ENCODE results near the gene CACNA2D1. TPM values are rescaled to one million over a fixed set of nuclear protein-coding genes. Genes with fewer than 3 reads are reported as not detected.

Gene CACNA2D1
- total RNA-seq, 1 experiment from 2014 or later: 0.77 TPM

- DNase-seq (no peak), ATAC-seq (no peak)
- Histone ChIP-seq H3K4me2 (ENCODE audit: low read length) (no peak overlapping the region), H3K4me3 (ENCODE audit: low read length) (no peak overlapping the region), H3K27ac (ENCODE audit: low read length) (no peak overlapping the region), H3K79me2 (ENCODE audit: low read length) (no peaks in the 10 kb centered on the region), H3F3A (ENCODE audit: low read length, unreplicated experiment) (no peaks in the 10 kb centered on the region), H4K20me1 (ENCODE audit: low read length) (no peaks in the 10 kb centered on the region), H3K9me2 (replicated peaks; ENCODE audit: low read length) (0 out of 2 replicates have a peak, but pooled peaks cover 3% of the 10 kb centered on the region), H3K9me3 (ENCODE audit: low read length) (no peaks in the 10 kb centered on the region), H2AFZ (ENCODE audit: low read length) (no peak overlapping the region), H3K4me1 (ENCODE audit: insufficient read depth, low read length) (no peaks in the 10 kb centered on the region), H3K9ac (ENCODE audit: low read length) (no peak overlapping the region), H3K27me3 (ENCODE audit: low read length) (no peaks in the 10 kb centered on the region), H3K36me3 (ENCODE audit: low read depth, low read length) (no peaks in the 10 kb centered on the region)
- TF ChIP-seq EZH2 (IDR thresholded peaks at IDR 0.05; ENCODE audit: low read length, unreplicated experiment): no peak
- no peak for TF ChIP-seq CTCF (conservative IDR thresholded peaks at IDR 0.05; ENCODE audit: low read depth, low read length)
- TF ChIP-seq EZH2phosphoT487 (IDR thresholded peaks at IDR 0.05; ENCODE audit: borderline replicate concordance, low read length): no peak
- POLR2A ChIA-PET (ENCODE audit: unreplicated experiment): no interaction called here
- no TSS peak for BruUV-seq (replicated peaks)
- intact Hi-C loops (cut with micrococcal nuclease): no loop called here
- CTCF ChIA-PET: no interaction called here
These were observed 361.8 kb downstream of the CACNA2D1 start for GRCh38 chr7:82081644-82082224.

DNA sequence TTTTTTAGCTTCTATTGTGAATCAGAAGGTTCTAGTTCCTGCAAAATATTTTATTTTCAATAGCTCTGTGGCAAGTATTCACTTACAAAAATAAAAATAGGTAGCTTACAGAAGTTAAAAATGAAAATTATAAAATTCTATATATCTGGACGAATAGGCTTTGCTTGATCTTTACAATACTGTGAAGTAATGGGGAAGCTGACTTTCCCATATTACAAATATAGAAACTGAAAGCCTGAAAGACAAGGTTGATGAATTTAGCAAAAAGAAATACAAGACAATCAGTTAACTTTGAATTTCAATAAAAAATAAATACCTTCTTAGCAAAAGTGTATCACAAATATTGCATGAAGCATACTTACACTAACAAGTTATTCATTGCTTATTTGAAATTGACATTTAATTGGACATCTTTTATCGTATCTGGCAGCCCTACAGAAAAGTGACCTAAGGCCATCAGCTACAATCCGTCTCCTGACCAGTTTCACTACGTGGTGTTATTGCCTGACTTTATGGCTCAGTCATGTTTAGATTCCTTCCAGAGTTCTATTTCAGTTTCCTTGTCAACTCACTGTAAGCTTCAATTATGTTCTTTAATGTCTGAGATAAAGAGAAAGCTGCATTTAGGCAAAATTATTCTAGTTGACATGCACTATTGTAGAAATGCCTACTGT, 363.2 kb downstream of the CACNA2D1 start:
- intact Hi-C loops (cut with micrococcal nuclease): no loop called here
- Histone ChIP-seq H3K9me3 (ENCODE audit: low read length) (no peaks in the 10 kb centered on the region), H3K27me3 (ENCODE audit: low read length) (peaks cover 9% of the 10 kb centered on the region), H3K36me3 (ENCODE audit: low read depth, low read length) (no peaks in the 10 kb centered on the region), H3K9ac (ENCODE audit: low read length) (no peak overlapping the region), H4K20me1 (ENCODE audit: low read length) (no peaks in the 10 kb centered on the region), H3K4me2 (ENCODE audit: low read length) (no peak overlapping the region), H3F3A (ENCODE audit: low read length, unreplicated experiment) (no peaks in the 10 kb centered on the region), H3K27ac (ENCODE audit: low read length) (no peak overlapping the region), H3K9me2 (replicated peaks; ENCODE audit: low read length) (0 out of 2 replicates have a peak, but pooled peaks cover 3% of the 10 kb centered on the region), H3K79me2 (ENCODE audit: low read length) (no peaks in the 10 kb centered on the region), H3K4me1 (ENCODE audit: insufficient read depth, low read length) (no peaks in the 10 kb centered on the region), H3K4me3 (ENCODE audit: low read length) (no peak overlapping the region), H2AFZ (ENCODE audit: low read length) (no peak overlapping the region)
- ATAC-seq (no peak), DNase-seq (no peak)
- ChIA-PET CTCF (no interaction called here), POLR2A (ENCODE audit: unreplicated experiment) (interaction anchor here (0.6 kb wide), 1 partner anchor 932 kb away, joined by 7 read pairs; no protein-coding TSS in a partner anchor)
- no peak for TF ChIP-seq EZH2 (IDR thresholded peaks at IDR 0.05; ENCODE audit: low read length, unreplicated experiment)
- no peak for TF ChIP-seq CTCF (conservative IDR thresholded peaks at IDR 0.05; ENCODE audit: low read depth, low read length)
- no peak for TF ChIP-seq EZH2phosphoT487 (IDR thresholded peaks at IDR 0.05; ENCODE audit: borderline replicate concordance, low read length)
- BruUV-seq (replicated peaks): no TSS peak

GRCh38 chr7:82079527-82079926, 364.1 kb downstream of the CACNA2D1 start:
- no peak for TF ChIP-seq EZH2 (IDR thresholded peaks at IDR 0.05; ENCODE audit: low read length, unreplicated experiment)
- TF ChIP-seq CTCF (conservative IDR thresholded peaks at IDR 0.05; ENCODE audit: low read depth, low read length): no peak
- no peak for TF ChIP-seq EZH2phosphoT487 (IDR thresholded peaks at IDR 0.05; ENCODE audit: borderline replicate concordance, low read length)
- H3K79me2 ChIP-seq (ENCODE audit: low read length): no peaks in the 10 kb centered on the region
- BruUV-seq (replicated peaks): no TSS peak
- CTCF ChIA-PET: no interaction called here
- ATAC-seq (no peak), DNase-seq (no peak)
- H3K27me3 ChIP-seq (ENCODE audit: low read length): peaks cover 11% of the 10 kb centered on the region
- no peak overlapping the region for H3K4me2 ChIP-seq (ENCODE audit: low read length)
- no peak overlapping the region for H3K27ac ChIP-seq (ENCODE audit: low read length)
- intact Hi-C loops (cut with micrococcal nuclease): no loop called here
- POLR2A ChIA-PET (ENCODE audit: unreplicated experiment): no interaction called here
- no peaks in the 10 kb centered on the region for H3F3A ChIP-seq (ENCODE audit: low read length, unreplicated experiment)
- H4K20me1 ChIP-seq (ENCODE audit: low read length): no peaks in the 10 kb centered on the region
- no peak overlapping the region for H3K9ac ChIP-seq (ENCODE audit: low read length)
- H3K9me3 ChIP-seq (ENCODE audit: low read length): no peaks in the 10 kb centered on the region
- no peak overlapping the region for H2AFZ ChIP-seq (ENCODE audit: low read length)
- no peak overlapping the region for H3K4me3 ChIP-seq (ENCODE audit: low read length)
- H3K9me2 ChIP-seq (replicated peaks; ENCODE audit: low read length): 0 out of 2 replicates have a peak, but pooled peaks cover 3% of the 10 kb centered on the region
- H3K36me3 ChIP-seq (ENCODE audit: low read depth, low read length): no peaks in the 10 kb centered on the region
- no peaks in the 10 kb centered on the region for H3K4me1 ChIP-seq (ENCODE audit: insufficient read depth, low read length)

Data from PC-3 (cell line).